GM23338 (cell line): ENCODE data around the gene OPTN. TPM values are rescaled to one million over a fixed set of nuclear protein-coding genes. Genes with fewer than 3 reads are reported as not detected.
A peak's percentile ranks its signal among the peaks of the same experiment; 100 is the strongest.

Experiments used
- ATAC-seq: fragments of 200-7000 bp; cut with Tn5 transposase; 3 replicates; pipeline ENCODE4 v1.9.1; 2020
- DNase-seq: peaks from one replicate; pipeline ENCODE4 v3.0.0-alpha.2; 2015; ENCODE audit warnings: low spot score
- H2AFZ ChIP-seq: fragments of 200-600 bp; sonication (generic); 2 replicates; pipeline ENCODE4 v1.8.0; 2016; ENCODE audit warnings: antibody characterized with exemption, mild to moderate bottlenecking, moderate library complexity
- H3F3A ChIP-seq: fragments of 200-600 bp; sonication (generic); replicated peaks from 2 replicates; pipeline ENCODE4 v1.8.0; 2017; ENCODE audit warnings: antibody characterized with exemption, mixed run types, low read depth
- H3K27ac ChIP-seq: fragments of 200-600 bp; sonication (generic); 2 replicates; pipeline ENCODE4 v1.6.1; 2016; ENCODE audit warnings: low read depth
- H3K27me3 ChIP-seq: fragments of 200-600 bp; sonication (generic); 2 replicates; pipeline ENCODE4 v1.8.0; 2016; ENCODE audit warnings: mild to moderate bottlenecking, mixed run types, moderate library complexity; ENCODE audit not compliant: insufficient read depth
- H3K36me3 ChIP-seq: fragments of 200-600 bp; sonication (generic); 2 replicates; pipeline ENCODE4 v1.8.0; 2016; ENCODE audit warnings: mild to moderate bottlenecking; ENCODE audit not compliant: insufficient read depth
- H3K4me1 ChIP-seq: fragments of 200-600 bp; sonication (generic); 2 replicates; pipeline ENCODE4 v1.8.0; 2016; ENCODE audit warnings: mild to moderate bottlenecking, moderate library complexity; ENCODE audit not compliant: insufficient read depth
- H3K4me2 ChIP-seq: fragments of 200-600 bp; sonication (generic); 2 replicates; pipeline ENCODE4 v1.7.1; 2017; ENCODE audit warnings: mixed run types
- H3K4me3 ChIP-seq: fragments of 200-600 bp; sonication (generic); 2 replicates; pipeline ENCODE4 v1.6.1; 2016; ENCODE audit warnings: mixed run types
- H3K79me2 ChIP-seq: fragments of 200-600 bp; sonication (generic); replicated peaks from 2 replicates; pipeline ENCODE4 v1.8.0; 2017; ENCODE audit warnings: mild to moderate bottlenecking; ENCODE audit not compliant: insufficient read depth
- H3K9me2 ChIP-seq: fragments of 200-600 bp; sonication (generic); 2 replicates; pipeline ENCODE4 v1.8.0; 2017; ENCODE audit not compliant: insufficient read depth
- H4K20me1 ChIP-seq: fragments of 200-600 bp; sonication (generic); replicated peaks from 2 replicates; pipeline ENCODE4 v1.8.0; 2017; ENCODE audit warnings: mild to moderate bottlenecking; ENCODE audit not compliant: insufficient read depth
- H3K27ac Mint-ChIP-seq: 2 replicates; pipeline ENCODE4 v1.8.0; 2020; ENCODE audit warnings: inconsistent platforms, mild to moderate bottlenecking, moderate library complexity, mixed read lengths
- H3K27me3 Mint-ChIP-seq: 3 replicates; pipeline ENCODE4 v1.8.0; 2022; ENCODE audit warnings: low read depth, mild to moderate bottlenecking, moderate library complexity, mixed read lengths, inconsistent platforms; ENCODE audit not compliant: insufficient read depth, poor library complexity
- H3K36me3 Mint-ChIP-seq: 3 replicates; pipeline ENCODE4 v1.8.0; 2021; ENCODE audit warnings: low read depth, mild to moderate bottlenecking, inconsistent platforms, moderate library complexity, mixed read lengths
- H3K4me1 Mint-ChIP-seq: 3 replicates; pipeline ENCODE4 v1.8.0; 2020; ENCODE audit warnings: mild to moderate bottlenecking, inconsistent platforms, mixed read lengths
- H3K4me3 Mint-ChIP-seq: 3 replicates; pipeline ENCODE4 v1.8.0; 2021; ENCODE audit warnings: moderate library complexity, mild to moderate bottlenecking, inconsistent platforms, mixed read lengths
- H3K9me3 Mint-ChIP-seq: 3 replicates; pipeline ENCODE4 v1.8.0; 2020; ENCODE audit warnings: moderate library complexity, mild to moderate bottlenecking, inconsistent platforms, mixed read lengths
- CREB1 ChIP-seq: fragments of 250-450 bp; sonication (Bioruptor Pico); IDR thresholded peaks from 2 replicates; pipeline ENCODE4 v1.5.0; 2020; ENCODE audit warnings: low read depth, mild to moderate bottlenecking, moderate library complexity
- EZH2 ChIP-seq: fragments of 200-600 bp; sonication (generic); IDR thresholded peaks from one replicate; pipeline ENCODE4 v1.8.0; 2017; ENCODE audit warnings: antibody characterized with exemption, mild to moderate bottlenecking, low read depth; ENCODE audit not compliant: unreplicated experiment
- ZNF114 ChIP-seq: fragments of 250-450 bp; sonication (Bioruptor Pico); IDR thresholded peaks from 2 replicates; pipeline ENCODE4 v1.5.0; 2020; ENCODE audit warnings: mild to moderate bottlenecking, moderate library complexity
- ZNF462 ChIP-seq: fragments of 250-450 bp; sonication (Bioruptor Pico); IDR thresholded peaks from 2 replicates; pipeline ENCODE4 v1.5.0; 2020; ENCODE audit warnings: mild to moderate bottlenecking, moderate library complexity
- polyA plus RNA-seq: library from polyadenylated mRNA; unstranded; fragments of >200 nt; fragmentation: Nextera tagmentation; extraction: Ambion mirVana; gene quantifications from 2 replicates; pipeline ENCODE4 v1.2.1, GENCODE V29; 2016
- total RNA-seq: library from RNA; depleted of rRNA; stranded (reverse); fragments of >200 nt; shearing (Covaris generic); gene quantifications from 2 replicates; pipeline ENCODE4 v1.2.3, GENCODE V29; 2014
- TF ChIP-seq, protein P1 (sequence below), 2 experiments: fragments of 200-600 bp in 1 of 2; sonication (generic) in 1 of 2; conservative IDR thresholded peaks; 2 replicates each; pipeline versions ENCODE4 v1.5.1 to v1.6.1; 2016 to 2017; ENCODE audit warnings: antibody characterized with exemption in 2 of 2, low read depth in 2 of 2, mild to moderate bottlenecking in 2 of 2, moderate library complexity in 1 of 2

OPTN gene
- total and polyA plus RNA-seq, 2 experiments from 2014 or later: 6.0 to 13.0 TPM

DNA sequence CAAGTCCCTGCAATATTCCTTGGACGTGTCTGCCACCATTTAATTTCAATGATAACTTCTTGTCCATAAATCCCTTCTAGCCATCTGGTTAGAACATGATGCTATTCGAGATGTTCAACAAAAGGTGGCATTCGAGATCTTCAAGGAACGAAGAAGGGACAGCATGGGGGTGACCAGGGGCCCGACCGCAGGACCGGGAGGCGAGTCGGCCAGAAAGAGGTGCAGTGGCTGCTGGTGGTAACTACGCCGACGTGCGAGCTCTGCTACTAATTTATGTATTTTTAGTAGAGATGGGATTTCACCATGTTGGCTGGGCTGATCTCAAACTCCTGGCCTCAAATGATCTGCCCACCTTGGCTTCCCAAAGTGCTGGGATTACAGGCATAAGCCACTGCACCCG, 4.7 kb downstream of the OPTN start:
- Histone ChIP-seq H3K4me2 (no peak overlapping the region), H3K36me3 (no peaks in the 10 kb centered on the region), H3K79me2 (no peaks in the 10 kb centered on the region), H3K9me2 (no peaks in the 10 kb centered on the region), H3K4me3 (no peak overlapping the region), H4K20me1 (peaks cover 4% of the 10 kb centered on the region), H3K4me1 (no peaks in the 10 kb centered on the region; the same call in 1 of the 2 replicates), H3K27ac (no peak overlapping the region), H2AFZ (no peak overlapping the region), H3F3A (no peaks in the 10 kb centered on the region), H3K27me3 (peaks cover 12% of the 10 kb centered on the region)
- Mint-ChIP-seq H3K4me3 (no peak overlapping the region), H3K27ac (no peak overlapping the region), H3K36me3 (no peaks in the 10 kb centered on the region), H3K9me3 (no peaks in the 10 kb centered on the region; the same call in 2 of the 3 replicates), H3K4me1 (peaks cover 6% of the 10 kb centered on the region), H3K27me3 (peaks cover 5% of the 10 kb centered on the region)
- ATAC-seq (no peak), DNase-seq (peak; percentile 32)
- no peak for TF ChIP-seq CREB1 (CRISPR knock-in tag)
- TF ChIP-seq ZNF114: no peak
- TF ChIP-seq, protein P1, sequence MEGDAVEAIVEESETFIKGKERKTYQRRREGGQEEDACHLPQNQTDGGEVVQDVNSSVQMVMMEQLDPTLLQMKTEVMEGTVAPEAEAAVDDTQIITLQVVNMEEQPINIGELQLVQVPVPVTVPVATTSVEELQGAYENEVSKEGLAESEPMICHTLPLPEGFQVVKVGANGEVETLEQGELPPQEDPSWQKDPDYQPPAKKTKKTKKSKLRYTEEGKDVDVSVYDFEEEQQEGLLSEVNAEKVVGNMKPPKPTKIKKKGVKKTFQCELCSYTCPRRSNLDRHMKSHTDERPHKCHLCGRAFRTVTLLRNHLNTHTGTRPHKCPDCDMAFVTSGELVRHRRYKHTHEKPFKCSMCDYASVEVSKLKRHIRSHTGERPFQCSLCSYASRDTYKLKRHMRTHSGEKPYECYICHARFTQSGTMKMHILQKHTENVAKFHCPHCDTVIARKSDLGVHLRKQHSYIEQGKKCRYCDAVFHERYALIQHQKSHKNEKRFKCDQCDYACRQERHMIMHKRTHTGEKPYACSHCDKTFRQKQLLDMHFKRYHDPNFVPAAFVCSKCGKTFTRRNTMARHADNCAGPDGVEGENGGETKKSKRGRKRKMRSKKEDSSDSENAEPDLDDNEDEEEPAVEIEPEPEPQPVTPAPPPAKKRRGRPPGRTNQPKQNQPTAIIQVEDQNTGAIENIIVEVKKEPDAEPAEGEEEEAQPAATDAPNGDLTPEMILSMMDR (conservative IDR thresholded peaks at IDR 0.05; ENCODE audit: low read depth in 2 of 2): 0 out of 4 replicates have a peak, but pooled peaks of 1 of the 2 experiments have one; percentile 9
- TF ChIP-seq EZH2: no peak
- TF ChIP-seq ZNF462: no peak
